Activated B cell treated with CpG ODN at 0.5 μM for 24 hours (primary cell): ENCODE results near the gene CACNA2D3. TPM values are rescaled to one million over a fixed set of nuclear protein-coding genes. Genes with fewer than 3 reads are reported as not detected.

Source experiments
- ATAC-seq: fragments of 200-7000 bp; cut with Tn5 transposase; one replicate; pipeline ENCODE4 v1.10.0; 2021; ENCODE audit warnings: low read depth, mild to moderate bottlenecking, moderate library complexity
- CTCF ChIA-PET: fragments of 350-600 bp; sonication (Branson Sonifier 250); formaldehyde crosslinking; loops from one replicate; lab custom pipeline; 2021; ENCODE audit warnings: antibody characterized with exemption; lab: Charles Lee
- POLR2A ChIA-PET: fragments of 350-600 bp; sonication (Branson Sonifier 250); formaldehyde crosslinking; loops from one replicate; lab custom pipeline; 2021; ENCODE audit warnings: antibody characterized with exemption; lab: Charles Lee
- DNase-seq: peaks from one replicate; pipeline ENCODE4 v3.0.0; 2022
- H3K27ac Mint-ChIP-seq: one replicate; pipeline ENCODE4 v1.8.0; 2020; ENCODE audit warnings: mixed read lengths
- H3K27me3 Mint-ChIP-seq: one replicate; pipeline ENCODE4 v1.8.0; 2021; ENCODE audit warnings: mixed read lengths
- H3K36me3 Mint-ChIP-seq: one replicate; pipeline ENCODE4 v1.8.0; 2021; ENCODE audit warnings: low read depth, mixed read lengths
- H3K4me1 Mint-ChIP-seq: one replicate; pipeline ENCODE4 v1.8.0; 2021; ENCODE audit warnings: mixed read lengths
- H3K4me3 Mint-ChIP-seq: one replicate; pipeline ENCODE4 v1.8.0; 2020; ENCODE audit warnings: mild to moderate bottlenecking, mixed read lengths
- H3K9me3 Mint-ChIP-seq: one replicate; pipeline ENCODE4 v1.8.0; 2020; ENCODE audit warnings: mixed read lengths
- CTCF ChIP-seq: fragments of 200-600 bp; IDR thresholded peaks from one replicate; pipeline ENCODE4 v1.8.0; 2022; ENCODE audit warnings: antibody characterized with exemption, mild to moderate bottlenecking
- intact Hi-C: fragments of 100-400 bp; cut with micrococcal nuclease; formaldehyde crosslinking; loops from one replicate; pipeline ENCODE4 v1.15.1; 2024
- total RNA-seq: library from RNA; stranded (reverse); gene quantifications from 2 replicates; pipeline ENCODE4 v1.2.3, GENCODE V29; 2022

CACNA2D3 gene
- total RNA-seq, 1 donor from 2014 or later, result not detected

DNA sequence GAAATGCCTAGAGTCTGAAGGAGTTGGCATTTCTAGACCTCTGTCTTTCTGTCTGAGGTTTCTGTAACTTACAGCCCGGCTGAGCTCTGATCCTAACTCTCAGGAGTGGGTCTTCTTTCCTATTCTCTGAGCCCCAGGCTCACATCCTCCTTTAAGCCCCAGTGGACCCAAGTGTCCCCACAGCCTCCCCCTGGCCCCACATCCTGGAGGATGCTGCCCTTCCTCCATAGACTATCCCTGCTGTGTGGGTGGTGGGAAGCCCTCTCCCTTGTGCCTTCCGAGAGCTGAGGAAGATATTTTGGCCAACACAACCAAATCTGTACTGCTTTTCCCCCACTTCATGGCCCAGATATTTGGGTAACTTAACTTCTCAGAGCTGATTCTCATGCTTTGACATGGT lies 654.2 kb downstream of the CACNA2D3 start:
- Mint-ChIP-seq H3K4me3 (no peak overlapping the region), H3K27ac (no peak overlapping the region), H3K27me3 (no peaks in the 10 kb centered on the region), H3K4me1 (no peaks in the 10 kb centered on the region), H3K36me3 (no peaks in the 10 kb centered on the region), H3K9me3 (no peaks in the 10 kb centered on the region)
- DNase-seq (no peak), ATAC-seq (no peak)
- ChIA-PET POLR2A (no interaction called here), CTCF (no interaction called here)
- no peak for TF ChIP-seq CTCF
- intact Hi-C loops, result no loop called here

GRCh38 chr3:54777141-54777540 lies 654.8 kb downstream of the CACNA2D3 start:
- intact Hi-C loops, result no loop called here
- H3K4me3 Mint-ChIP-seq, result no peak overlapping the region
- CTCF ChIA-PET, result no interaction called here
- no peak for DNase-seq
- no peak for ATAC-seq
- H3K4me1 Mint-ChIP-seq, result no peaks in the 10 kb centered on the region
- H3K27me3 Mint-ChIP-seq, result no peaks in the 10 kb centered on the region
- TF ChIP-seq CTCF, result no peak
- no peaks in the 10 kb centered on the region for H3K36me3 Mint-ChIP-seq
- POLR2A ChIA-PET, result no interaction called here
- H3K9me3 Mint-ChIP-seq, result no peaks in the 10 kb centered on the region
- no peak overlapping the region for H3K27ac Mint-ChIP-seq

GRCh38 chr3:54780336-54780735 lies 658.0 kb downstream of the CACNA2D3 start:
- Mint-ChIP-seq H3K9me3 (no peaks in the 10 kb centered on the region), H3K27me3 (no peaks in the 10 kb centered on the region), H3K36me3 (no peaks in the 10 kb centered on the region), H3K4me3 (no peak overlapping the region), H3K27ac (no peak overlapping the region), H3K4me1 (no peaks in the 10 kb centered on the region)
- no peak for ATAC-seq
- TF ChIP-seq CTCF, result no peak
- no peak for DNase-seq
- POLR2A ChIA-PET, result no interaction called here
- intact Hi-C loops, result no loop called here
- CTCF ChIA-PET, result no interaction called here

DNA sequence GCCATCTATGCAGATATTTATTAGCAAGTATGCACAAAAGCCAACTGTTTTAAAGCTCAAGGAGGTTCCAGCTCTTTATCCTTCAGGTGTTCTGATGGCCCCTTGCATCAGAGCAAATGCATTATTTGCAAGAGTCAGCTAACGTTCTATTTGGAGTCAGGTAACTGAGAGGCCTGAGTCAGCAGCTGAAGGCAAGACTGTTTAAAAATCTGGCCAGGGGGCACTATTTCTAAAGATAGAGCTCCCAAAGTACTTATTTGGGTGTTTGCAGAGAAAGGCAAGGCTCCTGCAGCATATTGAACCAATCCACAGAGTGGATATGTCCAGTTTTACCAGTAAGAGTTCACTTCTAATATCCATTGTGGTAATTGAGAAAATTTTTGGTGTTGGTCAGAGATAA lies 659.4 kb downstream of the CACNA2D3 start:
- no peaks in the 10 kb centered on the region for H3K27me3 Mint-ChIP-seq
- DNase-seq (no peak), ATAC-seq (no peak)
- intact Hi-C loops, result no loop called here
- CTCF ChIA-PET, result no interaction called here
- POLR2A ChIA-PET, result no interaction called here
- no peaks in the 10 kb centered on the region for H3K9me3 Mint-ChIP-seq
- H3K4me1 Mint-ChIP-seq, result no peaks in the 10 kb centered on the region
- H3K36me3 Mint-ChIP-seq, result no peaks in the 10 kb centered on the region
- TF ChIP-seq CTCF, result no peak
- no peak overlapping the region for H3K27ac Mint-ChIP-seq
- no peak overlapping the region for H3K4me3 Mint-ChIP-seq

DNA sequence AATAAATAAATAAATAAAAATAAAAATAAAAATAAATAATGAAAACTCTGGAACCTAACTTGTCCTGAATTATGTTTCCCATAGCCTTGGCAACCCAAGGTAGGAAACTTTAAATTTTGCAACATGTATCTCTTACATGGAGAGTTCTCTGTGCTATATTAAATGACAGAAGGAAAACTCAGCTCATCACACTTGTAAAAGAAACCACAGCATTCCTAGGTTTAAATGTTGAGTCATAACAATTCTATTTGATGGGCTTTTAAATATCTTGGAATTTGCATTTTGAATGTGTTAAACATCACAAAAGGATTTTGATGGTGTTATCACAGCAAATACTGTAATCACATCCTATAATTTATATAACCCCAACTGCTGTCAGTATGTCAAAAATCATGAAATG lies 661.3 kb downstream of the CACNA2D3 start:
- POLR2A ChIA-PET, result no interaction called here
- CTCF ChIA-PET, result no interaction called here

More for the DNA sequence above, 661.3 kb downstream of the CACNA2D3 start:
- H3K27me3 Mint-ChIP-seq, result no peaks in the 10 kb centered on the region
- DNase-seq (no peak), ATAC-seq (no peak)
- intact Hi-C loops, result no loop called here
- H3K27ac Mint-ChIP-seq, result no peak overlapping the region
- no peaks in the 10 kb centered on the region for H3K36me3 Mint-ChIP-seq
- H3K4me1 Mint-ChIP-seq, result no peaks in the 10 kb centered on the region
- no peak overlapping the region for H3K4me3 Mint-ChIP-seq
- no peak for TF ChIP-seq CTCF
- H3K9me3 Mint-ChIP-seq, result peaks cover 2% of the 10 kb centered on the region
